PC-9 (cell line): Measurements from ENCODE around the gene SLX4.

Experiments used
- CTCF ChIP-seq: fragments of 200-600 bp; sonication (generic); conservative IDR thresholded peaks from 2 replicates; pipeline ENCODE4 v1.6.1; 2017; ENCODE audit warnings: mixed run types, antibody characterized with exemption, mild to moderate bottlenecking, moderate library complexity
- EZH2 ChIP-seq: fragments of 200-600 bp; sonication (generic); IDR thresholded peaks from 2 replicates; pipeline ENCODE4 v1.8.0; 2017; ENCODE audit warnings: antibody characterized with exemption, low read depth

DNA sequence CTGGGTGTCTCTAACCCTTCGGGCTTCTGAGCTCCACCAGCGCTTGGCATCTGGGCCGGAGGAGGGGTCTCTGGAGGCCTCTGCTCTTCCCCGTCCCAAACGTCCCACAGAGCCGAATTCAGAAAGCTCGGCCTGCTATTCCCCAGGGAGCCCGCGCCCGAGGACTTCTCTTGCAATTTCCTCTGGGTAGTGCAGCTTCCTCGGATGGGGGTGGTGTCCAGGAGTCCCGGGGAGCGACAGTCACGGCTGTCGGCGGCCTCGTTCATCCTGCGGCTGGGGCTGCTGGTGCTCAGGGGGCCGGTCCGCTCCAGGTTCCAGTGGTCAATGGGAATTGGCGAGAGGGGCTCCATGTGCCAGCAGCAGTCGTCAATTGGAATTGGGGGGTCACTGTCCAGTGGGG is 22.4 kb downstream of the SLX4 start:
- TF ChIP-seq CTCF, result no peak
- TF ChIP-seq EZH2, result no peak
